WTC11 (cell line): ENCODE measurements around the gene CHN1. TPM values are rescaled to one million over a fixed set of nuclear protein-coding genes. Genes with fewer than 3 reads are reported as not detected.

Source experiments
- ATAC-seq: fragments of 200-7000 bp; cut with Tn5 transposase; 2 replicates; pipeline ENCODE4 v1.10.0; 2021; ENCODE audit warnings: mild to moderate bottlenecking, moderate library complexity
- CTCF ChIA-PET: fragments of 300-600 bp; sonication (Branson Sonifier 250); formaldehyde crosslinking; loops from one replicate; lab custom pipeline; 2021; ENCODE audit warnings: antibody characterized with exemption; lab: Charles Lee
- POLR2A ChIA-PET: fragments of 350-600 bp; sonication (Branson Sonifier 250); formaldehyde crosslinking; loops from one replicate; lab custom pipeline; 2021; ENCODE audit warnings: antibody characterized with exemption; lab: Charles Lee
- DNase-seq: peaks from one replicate; pipeline ENCODE4 v3.0.0; 2021; ENCODE audit warnings: low spot score
- H3K27ac Mint-ChIP-seq: 2 replicates; pipeline ENCODE4 v1.8.0; 2021; ENCODE audit warnings: mixed read lengths
- H3K27me3 Mint-ChIP-seq: 2 replicates; pipeline ENCODE4 v1.8.0; 2021; ENCODE audit warnings: low read depth, mild to moderate bottlenecking, moderate library complexity, mixed read lengths
- H3K36me3 Mint-ChIP-seq: 2 replicates; pipeline ENCODE4 v1.8.0; 2021; ENCODE audit warnings: mixed read lengths
- H3K4me1 Mint-ChIP-seq: 2 replicates; pipeline ENCODE4 v1.8.0; 2022; ENCODE audit warnings: mixed read lengths
- H3K4me3 Mint-ChIP-seq: 2 replicates; pipeline ENCODE4 v1.8.0; 2021; ENCODE audit warnings: mild to moderate bottlenecking, moderate library complexity, mixed read lengths
- H3K9me3 Mint-ChIP-seq: 2 replicates; pipeline ENCODE4 v1.8.0; 2021; ENCODE audit warnings: mixed read lengths
- AR ChIP-seq: fragments of 250-450 bp; sonication (Bioruptor Pico); IDR thresholded peaks from 2 replicates; pipeline ENCODE4 v1.9.0; 2021; ENCODE audit warnings: mild to moderate bottlenecking
- CBFB ChIP-seq: sonication (generic); formaldehyde crosslinking; IDR thresholded peaks from 2 replicates; pipeline ENCODE4 v1.8.1; 2022; ENCODE audit warnings: mild to moderate bottlenecking, low read depth, missing genetic modification reagents
- ERG ChIP-seq: fragments of 250-450 bp; sonication (Bioruptor Pico); IDR thresholded peaks from 2 replicates; pipeline ENCODE4 v1.8.0; 2021; ENCODE audit warnings: mild to moderate bottlenecking
- ESRRA ChIP-seq: sonication (generic); formaldehyde crosslinking; IDR thresholded peaks from 2 replicates; pipeline ENCODE4 v1.8.1; 2022; ENCODE audit warnings: mild to moderate bottlenecking, missing genetic modification reagents, borderline replicate concordance
- FOXK1 ChIP-seq: sonication (generic); formaldehyde crosslinking; IDR thresholded peaks from 2 replicates; pipeline ENCODE4 v1.8.0; 2022; ENCODE audit warnings: mild to moderate bottlenecking, moderate library complexity, missing genetic modification reagents
- FOXP4 ChIP-seq: sonication (generic); formaldehyde crosslinking; IDR thresholded peaks from 2 replicates; pipeline ENCODE4 v1.8.0; 2022; ENCODE audit warnings: mild to moderate bottlenecking, missing genetic modification reagents
- GABPB1 ChIP-seq: sonication (generic); formaldehyde crosslinking; IDR thresholded peaks from 2 replicates; pipeline ENCODE4 v1.8.1; 2023; ENCODE audit warnings: mild to moderate bottlenecking, missing genetic modification reagents
- HMGA2 ChIP-seq: fragments of 250-450 bp; sonication (Bioruptor Pico); IDR thresholded peaks from 2 replicates; pipeline ENCODE4 v1.4.0; 2021; ENCODE audit warnings: mild to moderate bottlenecking, moderate library complexity
- MAX ChIP-seq: sonication (generic); formaldehyde crosslinking; IDR thresholded peaks from 2 replicates; pipeline ENCODE4 v1.8.0; 2022; ENCODE audit warnings: mild to moderate bottlenecking, missing genetic modification reagents
- MLX ChIP-seq: sonication (generic); formaldehyde crosslinking; IDR thresholded peaks from 2 replicates; pipeline ENCODE4 v1.8.1; 2023; ENCODE audit warnings: mild to moderate bottlenecking, missing genetic modification reagents, moderate library complexity
- NFE2L1 ChIP-seq: sonication (generic); formaldehyde crosslinking; IDR thresholded peaks from 2 replicates; pipeline ENCODE4 v1.8.1; 2023; ENCODE audit warnings: missing genetic modification reagents
- NR1H2 ChIP-seq: sonication (generic); formaldehyde crosslinking; IDR thresholded peaks from 2 replicates; pipeline ENCODE4 v1.9.0; 2021; ENCODE audit warnings: mild to moderate bottlenecking, moderate library complexity, missing genetic modification reagents
- OVOL2 ChIP-seq: fragments of 250-450 bp; sonication (Bioruptor Pico); IDR thresholded peaks from 2 replicates; pipeline ENCODE4 v1.9.0; 2021; ENCODE audit warnings: mild to moderate bottlenecking, borderline replicate concordance
- RORB ChIP-seq: fragments of 250-450 bp; sonication (Bioruptor Pico); IDR thresholded peaks from 2 replicates; pipeline ENCODE4 v1.9.0; 2021; ENCODE audit warnings: mild to moderate bottlenecking
- SOX15 ChIP-seq: fragments of 250-450 bp; sonication (Bioruptor Pico); IDR thresholded peaks from 2 replicates; pipeline ENCODE4 v1.9.0; 2021; ENCODE audit warnings: mild to moderate bottlenecking
- TEAD1 ChIP-seq: sonication (generic); formaldehyde crosslinking; IDR thresholded peaks from 2 replicates; pipeline ENCODE4 v1.8.0; 2022; ENCODE audit warnings: mild to moderate bottlenecking, missing genetic modification reagents
- TP53 ChIP-seq: sonication (generic); formaldehyde crosslinking; IDR thresholded peaks from 2 replicates; pipeline ENCODE4 v1.8.1; 2023; ENCODE audit warnings: mild to moderate bottlenecking, missing genetic modification reagents
- ZBTB21 ChIP-seq: sonication (generic); formaldehyde crosslinking; IDR thresholded peaks from 2 replicates; pipeline ENCODE4 v1.8.1; 2023; ENCODE audit warnings: mild to moderate bottlenecking, missing genetic modification reagents, borderline replicate concordance
- ZMAT4 ChIP-seq: fragments of 250-450 bp; sonication (Bioruptor Pico); IDR thresholded peaks from 2 replicates; pipeline ENCODE4 v1.9.0; 2021; ENCODE audit warnings: mild to moderate bottlenecking
- ZNF138 ChIP-seq: sonication (generic); formaldehyde crosslinking; conservative IDR thresholded peaks from 2 replicates; pipeline ENCODE4 v1.8.1; 2022; ENCODE audit warnings: mild to moderate bottlenecking, moderate library complexity, missing genetic modification reagents
- ZNF219 ChIP-seq: sonication (generic); formaldehyde crosslinking; IDR thresholded peaks from 2 replicates; pipeline ENCODE4 v1.8.0; 2023; ENCODE audit warnings: missing genetic modification reagents, mild to moderate bottlenecking, borderline replicate concordance
- ZNF263 ChIP-seq: sonication (generic); formaldehyde crosslinking; IDR thresholded peaks from 2 replicates; pipeline ENCODE4 v1.8.1; 2022; ENCODE audit warnings: low read depth, mild to moderate bottlenecking, moderate library complexity, missing genetic modification reagents
- ZNF396 ChIP-seq: fragments of 250-450 bp; sonication (Bioruptor Pico); IDR thresholded peaks from 2 replicates; pipeline ENCODE4 v1.8.0; 2021; ENCODE audit warnings: mild to moderate bottlenecking, moderate library complexity, borderline replicate concordance
- ZNF416 ChIP-seq: fragments of 250-450 bp; sonication (Bioruptor Pico); IDR thresholded peaks from 2 replicates; pipeline ENCODE4 v1.9.0; 2021; ENCODE audit warnings: mild to moderate bottlenecking, inconsistent platforms
- ZNF425 ChIP-seq: fragments of 250-450 bp; sonication (Bioruptor Pico); conservative IDR thresholded peaks from 2 replicates; pipeline ENCODE4 v1.9.0; 2021; ENCODE audit warnings: mild to moderate bottlenecking
- ZNF671 ChIP-seq: fragments of 250-450 bp; sonication (Bioruptor Pico); IDR thresholded peaks from 2 replicates; pipeline ENCODE4 v1.8.0; 2021; ENCODE audit warnings: mild to moderate bottlenecking
- total RNA-seq: library from RNA; stranded (reverse); gene quantifications from 3 replicates; pipeline ENCODE4 v1.2.3, GENCODE V29; 2021

The CHN1 gene
- total RNA-seq, 1 experiment from 2014 or later, result 30.0 TPM

- peaks cover 38% of the 10 kb centered on the region for H3K4me1 Mint-ChIP-seq
- H3K36me3 Mint-ChIP-seq, result no peaks in the 10 kb centered on the region
- no peak for TF ChIP-seq CBFB (CRISPR knock-in tag)
- no peak for TF ChIP-seq AR
- TF ChIP-seq ESRRA (CRISPR knock-in tag), result no peak
- no peak for TF ChIP-seq SOX15 (CRISPR knock-in tag)
- TF ChIP-seq HMGA2, result no peak
- no peak for TF ChIP-seq ZNF138 (CRISPR knock-in tag)
- no peak for TF ChIP-seq ZMAT4 (CRISPR knock-in tag)
- no peak for TF ChIP-seq MAX (CRISPR knock-in tag)
- no peak for TF ChIP-seq NFE2L1 (CRISPR knock-in tag)
- no peak for TF ChIP-seq GABPB1
- no peak for TF ChIP-seq RORB
- TF ChIP-seq ZNF671 (CRISPR knock-in tag), result no peak
- no peak for TF ChIP-seq OVOL2 (CRISPR knock-in tag)
- TF ChIP-seq ZBTB21, result no peak
- TF ChIP-seq ZNF416 (CRISPR knock-in tag), result no peak
- TF ChIP-seq ERG, result no peak
- no peak for TF ChIP-seq ZNF425 (CRISPR knock-in tag)
- TF ChIP-seq TP53, result no peak
- ChIA-PET POLR2A (no interaction called here), CTCF (interaction anchor here (1.0 to 1.2 kb wide), 2 partner anchors 9 to 17 kb away, joined by 3 to 4 read pairs; no protein-coding TSS in a partner anchor)
- H3K4me3 Mint-ChIP-seq, result no peak overlapping the region
- H3K27me3 Mint-ChIP-seq, result no peaks in the 10 kb centered on the region
- DNase-seq, result no peak
- no peaks in the 10 kb centered on the region; the same call in 1 of the 2 replicates for H3K9me3 Mint-ChIP-seq
- H3K27ac Mint-ChIP-seq, result no peak overlapping the region
- no peak for ATAC-seq
Observed at GRCh38 chr2:174766271-174766670, 238.9 kb downstream of the CHN1 start.

- ATAC-seq, result no peak
- ChIA-PET CTCF (interaction anchor here (1.0 to 5.3 kb wide), 6 partner anchors 10 to 224 kb away, joined by 3 to 44 read pairs (median 4); no protein-coding TSS in a partner anchor), POLR2A (no interaction called here)
- Mint-ChIP-seq H3K9me3 (no peaks in the 10 kb centered on the region; the same call in 1 of the 2 replicates), H3K4me1 (peaks cover 33% of the 10 kb centered on the region), H3K27me3 (no peaks in the 10 kb centered on the region), H3K4me3 (no peak overlapping the region), H3K36me3 (no peaks in the 10 kb centered on the region), H3K27ac (no peak overlapping the region)
- no peak for DNase-seq
- TF ChIP-seq ZNF219 (CRISPR knock-in tag) (no peak), TEAD1 (CRISPR knock-in tag) (no peak), FOXP4 (CRISPR knock-in tag) (no peak), RORB (no peak), NR1H2 (no peak), AR (no peak), ZNF263 (CRISPR knock-in tag) (no peak), FOXK1 (no peak), ZNF396 (CRISPR knock-in tag) (no peak), MLX (no peak)
Observed at GRCh38 chr2:174765576-174765975, 239.6 kb downstream of the CHN1 start.
